Right lobe of liver (tissue), 4 donors: Measurements from ENCODE around the gene DIS3L2.

ENCODE experiments used
- CTCF ChIP-seq, 4 donors: fragments of 200-600 bp in 3 of 4; fragments of 450-650 bp in 1 of 4; IDR thresholded peaks; one replicate each; pipeline versions ENCODE4 v1.5.1 to v1.8.0; 2016 to 2022; ENCODE audit warnings: antibody characterized with exemption in 4 of 4, mild to moderate bottlenecking in 2 of 4
- POLR2A ChIP-seq: fragments of 450-650 bp; IDR thresholded peaks from one replicate; pipeline ENCODE4 v1.6.1; 2017; ENCODE audit warnings: antibody characterized with exemption, mild to moderate bottlenecking
- donor health status: DM: no; HTN: no; CAD: no.
- donor health status: DM: no; HTN: no; CAD: no.
- donor health status: DM: no; HTN: yes; CAD: no.

- TF ChIP-seq POLR2A, result no peak
- no peak for TF ChIP-seq CTCF (IDR thresholded peaks at IDR 0.05)
Observed at GRCh38 chr2:232332940-232333259, 371.4 kb downstream of the DIS3L2 start.
